HUDEP-2 (cell line): ENCODE data around the gene KSR1.
A peak's percentile ranks its signal among the peaks of the same experiment; 100 is the strongest.
"Not testable (repeated sequence)": the region's sequence is repeated elsewhere in the genome, so short reads cannot be mapped to it uniquely, and the experiment has no call there.

ENCODE experiments used
- DNase-seq, 76 experiments: peaks; one replicate each; lab custom pipeline; 2025; ENCODE audit not compliant: unreplicated experiment in 76 of 76; lab: John Stamatoyannopoulos, UW

KSR1 gene

GRCh38 chr17:27621536-27621935, 165.3 kb downstream of the KSR1 start:
- no peak for DNase-seq

- DNase-seq: no peak
Measured at GRCh38 chr17:27621942-27622559, 165.8 kb downstream of the KSR1 start.

- no peak for DNase-seq
Measured at GRCh38 chr17:27622986-27623385, 166.7 kb downstream of the KSR1 start.

GRCh38 chr17:27623614-27624013, 167.4 kb downstream of the KSR1 start:
- no peak for DNase-seq

- DNase-seq: no peak
Measured at GRCh38 chr17:27624539-27624938, 168.3 kb downstream of the KSR1 start.

- DNase-seq: no peak
Measured at GRCh38 chr17:27625856-27626255, 169.6 kb downstream of the KSR1 start.

GRCh38 chr17:27627514-27627913, 171.3 kb downstream of the KSR1 start:
- DNase-seq: no peak

GRCh38 chr17:27628376-27628775, 172.1 kb downstream of the KSR1 start:
- no peak for DNase-seq

GRCh38 chr17:27629260-27629659, 173.0 kb downstream of the KSR1 start:
- DNase-seq: not testable (repeated sequence)

GRCh38 chr17:27630607-27631410, 174.6 kb downstream of the KSR1 start, which contains the start of gene LGALS9:
Gene LGALS9 (plus strand): TSS chr17:27631188. CDS start chr17:27631266, 78 bp downstream.
- peak in 51 of 76 experiments; percentile 8 to 66 (median 34) for DNase-seq

- DNase-seq: peak in 8 of 76 experiments; percentile 6 to 44 (median 33)
Measured at GRCh38 chr17:27631411-27631760, 175.1 kb downstream of the KSR1 start.

GRCh38 chr17:27631897-27632725, 175.9 kb downstream of the KSR1 start:
- DNase-seq: peak in 20 of 76 experiments; percentile 15 to 62 (median 34)

GRCh38 chr17:27632766-27633165, 176.5 kb downstream of the KSR1 start:
- DNase-seq: peak in 65 of 76 experiments; percentile 21 to 74 (median 54)

GRCh38 chr17:27633312-27634025, 177.2 kb downstream of the KSR1 start:
- peak in 56 of 76 experiments; percentile 4 to 72 (median 35) for DNase-seq

- no peak for DNase-seq
Measured at GRCh38 chr17:27634026-27634335, 177.7 kb downstream of the KSR1 start.

GRCh38 chr17:27634776-27635175, 178.5 kb downstream of the KSR1 start:
- DNase-seq: no peak

GRCh38 chr17:27635275-27635823, 179.1 kb downstream of the KSR1 start:
- DNase-seq: peak in 29 of 76 experiments; percentile 4 to 47 (median 17)

GRCh38 chr17:27636005-27636520, 179.8 kb downstream of the KSR1 start:
- DNase-seq: not testable (repeated sequence)

GRCh38 chr17:27637818-27638217, 181.6 kb downstream of the KSR1 start:
- DNase-seq: not testable (repeated sequence)

GRCh38 chr17:27638415-27638914, 182.2 kb downstream of the KSR1 start:
- not testable (repeated sequence) for DNase-seq
